Fibroblast of the conjunctiva (primary cell): Measurements from ENCODE around the gene IGFALS.

Experiments used
- DNase-seq: peaks from one replicate; pipeline ENCODE4 v3.0.0-alpha.2; 2010; ENCODE audit warnings: low read depth

Gene IGFALS

GRCh38 chr16:1743376-1744337, 49.8 kb downstream of the IGFALS start:
- no peak for DNase-seq

GRCh38 chr16:1741553-1742165, 51.8 kb downstream of the IGFALS start:
- DNase-seq, result no peak

GRCh38 chr16:1740781-1741490, 52.6 kb downstream of the IGFALS start:
- no peak for DNase-seq
